ENCODE data around the gene RCBTB2. TPM values are rescaled to one million over a fixed set of nuclear protein-coding genes. Genes with fewer than 3 reads are reported as not detected.
A peak's percentile ranks its signal among the peaks of the same experiment; 100 is the strongest.

Gene RCBTB2
- total RNA-seq, 1 donor from 2014 or later = 4.3 TPM

DNA sequence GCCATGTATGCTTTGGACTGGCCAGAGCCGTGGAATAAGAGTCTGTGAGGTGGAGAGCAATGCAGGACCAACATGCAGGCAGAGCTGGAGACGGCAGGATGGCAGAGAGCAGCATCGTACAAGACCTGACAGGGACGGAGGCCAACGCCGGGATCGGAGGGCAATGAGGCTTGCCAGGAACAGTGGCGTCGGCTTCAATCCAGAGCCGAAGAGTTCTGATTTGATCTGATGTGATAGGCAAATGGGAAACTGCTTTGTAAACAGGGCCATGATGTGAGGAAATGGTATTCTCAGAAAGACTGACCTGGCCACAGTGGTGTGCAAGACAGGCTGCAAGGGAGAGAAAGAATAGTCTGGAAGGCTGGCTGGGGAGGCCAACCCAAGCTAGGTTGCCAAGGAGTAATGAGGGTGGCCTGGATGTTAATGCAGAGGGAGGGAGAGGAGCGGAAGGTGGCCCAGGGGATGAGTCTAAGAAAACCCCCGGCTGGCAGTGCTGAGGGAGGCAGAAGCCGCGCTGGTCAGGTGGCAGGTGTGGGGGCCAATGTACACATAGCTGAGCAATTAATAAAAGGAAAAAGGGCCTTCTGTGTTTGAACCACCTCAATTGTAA is 26.7 kb downstream of the RCBTB2 start:
- H3K4me1 ChIP-seq (ENCODE audit: insufficient read depth, low read length) = no peaks in the 10 kb centered on the region

DNA sequence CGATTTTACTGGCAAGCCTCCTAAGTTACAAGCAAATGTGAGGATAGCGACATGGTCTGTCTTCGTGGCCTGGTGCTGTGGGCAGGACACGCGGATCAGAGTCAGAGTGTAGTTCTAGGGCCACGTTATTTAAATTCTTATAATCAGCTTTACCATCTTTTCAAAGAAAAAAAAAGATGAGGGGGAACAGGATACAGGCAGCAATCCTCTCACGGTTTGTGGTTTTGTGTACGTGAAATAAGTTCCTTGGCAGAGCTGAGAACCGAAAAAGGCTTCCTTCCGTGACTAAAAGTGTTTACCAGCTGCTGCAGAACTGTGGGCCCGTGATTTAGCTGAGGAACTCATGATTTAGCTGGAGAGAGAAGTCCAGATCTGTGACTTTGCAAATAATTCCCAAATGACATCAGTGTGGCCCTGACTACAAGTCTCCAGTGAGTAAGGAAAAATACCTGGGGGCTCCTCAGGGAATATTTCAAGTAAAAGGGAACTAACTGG is 27.2 kb downstream of the RCBTB2 start:
- Mint-ChIP-seq H3K9me3 (ENCODE audit: unreplicated experiment) (peaks cover 2% of the 10 kb centered on the region), H3K27me3 (ENCODE audit: low read depth, unreplicated experiment) (no peaks in the 10 kb centered on the region), H3K36me3 (ENCODE audit: low read depth, unreplicated experiment) (peaks cover 7% of the 10 kb centered on the region), H3K4me1 (ENCODE audit: low read depth, unreplicated experiment) (peaks cover 31% of the 10 kb centered on the region), H3K27ac (ENCODE audit: unreplicated experiment) (peak overlapping the region; percentile 53), H3K4me3 (ENCODE audit: unreplicated experiment) (no peak overlapping the region)
- Histone ChIP-seq H2AFZ (ENCODE audit: low read depth, low read length) (no peak overlapping the region), H4K20me1 (ENCODE audit: insufficient read depth, low read length) (no peaks in the 10 kb centered on the region), H3K27me3 (ENCODE audit: insufficient read depth, low read length) (no peaks in the 10 kb centered on the region), H3K36me3 (ENCODE audit: insufficient read depth, low read length) (no peaks in the 10 kb centered on the region), H3K4me1 (ENCODE audit: insufficient read depth, low read length) (peaks cover 1% of the 10 kb centered on the region), H3K4me3 (ENCODE audit: insufficient read depth, low read depth, low read length) (no peak overlapping the region), H3K27ac (ENCODE audit: low read depth, low read length) (no peak overlapping the region), H3K79me2 (ENCODE audit: insufficient read depth, low read length) (no peaks in the 10 kb centered on the region), H3K4me2 (ENCODE audit: low read length) (no peak overlapping the region), H3K9ac (ENCODE audit: low read length) (no peak overlapping the region), H3K9me3 (ENCODE audit: insufficient read depth, low read depth, low read length) (no peaks in the 10 kb centered on the region)
- no peak for FAIRE-seq
- no peak for DNase-seq (ENCODE audit: low read depth)
- no peak for TF ChIP-seq EZH2 (IDR thresholded peaks at IDR 0.05; ENCODE audit: insufficient read depth, low read length)
- TF ChIP-seq, protein P1, sequence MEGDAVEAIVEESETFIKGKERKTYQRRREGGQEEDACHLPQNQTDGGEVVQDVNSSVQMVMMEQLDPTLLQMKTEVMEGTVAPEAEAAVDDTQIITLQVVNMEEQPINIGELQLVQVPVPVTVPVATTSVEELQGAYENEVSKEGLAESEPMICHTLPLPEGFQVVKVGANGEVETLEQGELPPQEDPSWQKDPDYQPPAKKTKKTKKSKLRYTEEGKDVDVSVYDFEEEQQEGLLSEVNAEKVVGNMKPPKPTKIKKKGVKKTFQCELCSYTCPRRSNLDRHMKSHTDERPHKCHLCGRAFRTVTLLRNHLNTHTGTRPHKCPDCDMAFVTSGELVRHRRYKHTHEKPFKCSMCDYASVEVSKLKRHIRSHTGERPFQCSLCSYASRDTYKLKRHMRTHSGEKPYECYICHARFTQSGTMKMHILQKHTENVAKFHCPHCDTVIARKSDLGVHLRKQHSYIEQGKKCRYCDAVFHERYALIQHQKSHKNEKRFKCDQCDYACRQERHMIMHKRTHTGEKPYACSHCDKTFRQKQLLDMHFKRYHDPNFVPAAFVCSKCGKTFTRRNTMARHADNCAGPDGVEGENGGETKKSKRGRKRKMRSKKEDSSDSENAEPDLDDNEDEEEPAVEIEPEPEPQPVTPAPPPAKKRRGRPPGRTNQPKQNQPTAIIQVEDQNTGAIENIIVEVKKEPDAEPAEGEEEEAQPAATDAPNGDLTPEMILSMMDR (IDR thresholded peaks at IDR 0.05; ENCODE audit: insufficient read depth, low read depth, low read length) = no peak

More for the DNA sequence above, 26.7 kb downstream of the RCBTB2 start:
- Mint-ChIP-seq H3K9me3 (ENCODE audit: unreplicated experiment) (peaks cover 2% of the 10 kb centered on the region), H3K4me3 (ENCODE audit: unreplicated experiment) (no peak overlapping the region), H3K36me3 (ENCODE audit: low read depth, unreplicated experiment) (peaks cover 7% of the 10 kb centered on the region), H3K4me1 (ENCODE audit: low read depth, unreplicated experiment) (peaks cover 26% of the 10 kb centered on the region), H3K27ac (ENCODE audit: unreplicated experiment) (peak overlapping the region; percentile 55), H3K27me3 (ENCODE audit: low read depth, unreplicated experiment) (no peaks in the 10 kb centered on the region)
- H2AFZ ChIP-seq (ENCODE audit: low read depth, low read length) = no peak overlapping the region
- H3K27me3 ChIP-seq (ENCODE audit: insufficient read depth, low read length) = no peaks in the 10 kb centered on the region
- DNase-seq (ENCODE audit: low read depth) (no peak), FAIRE-seq (no peak)
- H3K4me3 ChIP-seq (ENCODE audit: insufficient read depth, low read depth, low read length) = no peak overlapping the region
- no peak for TF ChIP-seq EZH2 (IDR thresholded peaks at IDR 0.05; ENCODE audit: insufficient read depth, low read length)
- TF ChIP-seq, protein P1 (IDR thresholded peaks at IDR 0.05; ENCODE audit: insufficient read depth, low read depth, low read length) = no peak
- H3K9me3 ChIP-seq (ENCODE audit: insufficient read depth, low read depth, low read length) = no peaks in the 10 kb centered on the region
- no peaks in the 10 kb centered on the region for H3K79me2 ChIP-seq (ENCODE audit: insufficient read depth, low read length)
- H3K9ac ChIP-seq (ENCODE audit: low read length) = no peak overlapping the region
- H3K4me2 ChIP-seq (ENCODE audit: low read length) = no peak overlapping the region
- no peaks in the 10 kb centered on the region for H3K36me3 ChIP-seq (ENCODE audit: insufficient read depth, low read length)
- no peaks in the 10 kb centered on the region for H4K20me1 ChIP-seq (ENCODE audit: insufficient read depth, low read length)
- no peak overlapping the region for H3K27ac ChIP-seq (ENCODE audit: low read depth, low read length)

DNA sequence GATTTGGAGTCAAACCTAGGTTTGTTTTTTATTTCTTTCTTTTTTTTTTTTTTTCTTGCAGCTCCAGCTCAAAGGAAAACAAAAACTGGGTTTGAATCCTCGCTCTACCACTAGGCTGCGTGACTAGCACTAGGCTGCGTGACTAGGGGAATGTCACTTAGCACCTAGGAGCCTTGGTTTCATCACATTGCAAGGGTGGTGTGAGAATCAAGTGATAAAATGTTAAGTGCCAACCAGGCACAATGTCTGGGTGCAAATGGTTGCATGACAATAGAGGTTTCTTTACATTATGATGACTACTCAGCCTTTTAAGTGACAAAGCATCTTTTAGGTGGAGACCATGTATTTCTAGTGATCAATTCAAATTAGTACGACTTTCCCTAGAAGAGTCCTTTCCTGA is 27.9 kb downstream of the RCBTB2 start:
- no peak for FAIRE-seq
- Mint-ChIP-seq H3K4me1 (ENCODE audit: low read depth, unreplicated experiment) (peaks cover 34% of the 10 kb centered on the region), H3K9me3 (ENCODE audit: unreplicated experiment) (peaks cover 2% of the 10 kb centered on the region), H3K27me3 (ENCODE audit: low read depth, unreplicated experiment) (no peaks in the 10 kb centered on the region), H3K27ac (ENCODE audit: unreplicated experiment) (no peak overlapping the region), H3K36me3 (ENCODE audit: low read depth, unreplicated experiment) (peaks cover 7% of the 10 kb centered on the region), H3K4me3 (ENCODE audit: unreplicated experiment) (no peak overlapping the region)
- H3K36me3 ChIP-seq (ENCODE audit: insufficient read depth, low read length) = no peaks in the 10 kb centered on the region
- no peak overlapping the region for H2AFZ ChIP-seq (ENCODE audit: low read depth, low read length)
- no peak overlapping the region for H3K4me3 ChIP-seq (ENCODE audit: insufficient read depth, low read depth, low read length)
- H4K20me1 ChIP-seq (ENCODE audit: insufficient read depth, low read length) = no peaks in the 10 kb centered on the region
- no peak overlapping the region for H3K27ac ChIP-seq (ENCODE audit: low read depth, low read length)
- no peak overlapping the region for H3K4me2 ChIP-seq (ENCODE audit: low read length)
- no peak for DNase-seq (ENCODE audit: low read depth)
- no peaks in the 10 kb centered on the region for H3K27me3 ChIP-seq (ENCODE audit: insufficient read depth, low read length)
- no peak overlapping the region for H3K9ac ChIP-seq (ENCODE audit: low read length)
- no peaks in the 10 kb centered on the region for H3K9me3 ChIP-seq (ENCODE audit: insufficient read depth, low read depth, low read length)
- TF ChIP-seq, protein P1 (IDR thresholded peaks at IDR 0.05; ENCODE audit: insufficient read depth, low read depth, low read length) = no peak
- TF ChIP-seq EZH2 (IDR thresholded peaks at IDR 0.05; ENCODE audit: insufficient read depth, low read length) = no peak
- H3K79me2 ChIP-seq (ENCODE audit: insufficient read depth, low read length) = no peaks in the 10 kb centered on the region
- peaks cover 3% of the 10 kb centered on the region for H3K4me1 ChIP-seq (ENCODE audit: insufficient read depth, low read length)
